HepG2 (cell line): ENCODE measurements around the gene VGF.

Source experiments
- CEBPB ChIP-seq: IDR thresholded peaks from 2 replicates; pipeline ENCODE4 v1.6.1; 2011; ENCODE audit warnings: low read depth, low read length, improper control_type of control experiment, borderline replicate concordance
- EP300 ChIP-seq, 3 experiments: sonication (generic) in 1 of 3; formaldehyde crosslinking in 1 of 3; IDR thresholded peaks; 2 replicates each; pipeline versions ENCODE4 v1.5.1 to v1.6.1; 2011 to 2020; ENCODE audit warnings: low read depth in 2 of 3, low read length in 2 of 3, borderline replicate concordance in 1 of 3, improper control_type of control experiment in 1 of 3, mild to moderate bottlenecking in 1 of 3, missing genetic modification reagents in 1 of 3, moderate library complexity in 1 of 3
- MEIS1 ChIP-seq: sonication (generic); formaldehyde crosslinking; IDR thresholded peaks from 2 replicates; pipeline ENCODE4 v1.9.0; 2021; ENCODE audit warnings: mild to moderate bottlenecking, missing genetic modification reagents, moderate library complexity, borderline replicate concordance
- SMC3 ChIP-seq: IDR thresholded peaks from 2 replicates; pipeline ENCODE4 v1.6.1; 2011; ENCODE audit warnings: low read length, improper control_type of control experiment
- TAF15 ChIP-seq: fragments of 200-400 bp; formaldehyde crosslinking; IDR thresholded peaks from one replicate; pipeline ENCODE4 v1.6.1; 2018; ENCODE audit warnings: mild to moderate bottlenecking, low read depth, low read length; ENCODE audit not compliant: poor library complexity, severe bottlenecking
- TCF7L2 ChIP-seq: IDR thresholded peaks from 2 replicates; pipeline ENCODE4 v1.6.1; 2011; ENCODE audit warnings: mild to moderate bottlenecking, low read depth, low read length, moderate library complexity
- TFAP4 ChIP-seq: sonication (generic); IDR thresholded peaks from 2 replicates; pipeline ENCODE4 v1.6.1; 2016; ENCODE audit warnings: low read depth, borderline replicate concordance
- XBP1 ChIP-seq: sonication (generic); formaldehyde crosslinking; IDR thresholded peaks from 2 replicates; pipeline ENCODE4 v1.5.0; 2020; ENCODE audit warnings: missing genetic modification reagents
- YY1 ChIP-seq: IDR thresholded peaks from 2 replicates; pipeline ENCODE4 v1.6.1; 2011; ENCODE audit warnings: low read length, low read depth, moderate library complexity, mild to moderate bottlenecking; ENCODE audit not compliant: insufficient read depth, insufficient replicate concordance
- ZNF17 ChIP-seq: sonication (generic); formaldehyde crosslinking; IDR thresholded peaks from 2 replicates; pipeline ENCODE4 v1.5.0; 2020; ENCODE audit warnings: mild to moderate bottlenecking, missing genetic modification reagents
- ZNF446 ChIP-seq: sonication (generic); formaldehyde crosslinking; IDR thresholded peaks from 2 replicates; pipeline ENCODE4 v1.5.0; 2020; ENCODE audit warnings: mild to moderate bottlenecking, missing genetic modification reagents
- TF ChIP-seq, protein P1 (sequence below): sonication (generic); formaldehyde crosslinking; IDR thresholded peaks from 2 replicates; pipeline ENCODE4 v1.5.0; 2020; ENCODE audit warnings: mild to moderate bottlenecking, missing genetic modification reagents, moderate library complexity
- TF ChIP-seq, protein P2 (sequence below): IDR thresholded peaks from 2 replicates; pipeline ENCODE4 v1.6.1; 2012; ENCODE audit warnings: inconsistent platforms

DNA sequence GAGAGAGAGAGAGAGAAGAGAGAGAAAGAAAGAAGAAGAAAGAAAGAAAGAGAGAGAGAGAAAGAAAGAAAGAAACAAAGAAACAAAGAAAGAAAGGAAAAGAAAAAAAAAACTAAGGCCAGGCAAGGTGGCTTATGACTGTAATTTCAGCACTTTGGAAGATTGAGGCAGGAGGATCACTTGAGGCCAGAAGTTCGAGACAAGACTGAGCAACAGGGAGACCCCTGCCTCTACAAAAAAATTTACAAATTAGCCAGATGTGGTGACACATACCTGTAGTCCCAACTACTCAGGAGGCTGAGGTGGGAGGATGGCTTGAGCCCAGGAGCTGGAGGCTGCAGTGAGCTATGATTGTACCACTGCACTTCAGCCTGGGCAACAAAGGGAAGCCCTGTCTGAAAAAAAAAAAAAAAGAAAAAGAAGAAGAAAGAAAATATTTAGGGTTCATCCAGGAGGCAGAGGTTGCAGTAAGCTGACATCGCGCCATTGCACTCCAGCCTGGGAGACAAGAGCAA lies 35.7 kb downstream of the VGF start:
- TF ChIP-seq, protein P1, sequence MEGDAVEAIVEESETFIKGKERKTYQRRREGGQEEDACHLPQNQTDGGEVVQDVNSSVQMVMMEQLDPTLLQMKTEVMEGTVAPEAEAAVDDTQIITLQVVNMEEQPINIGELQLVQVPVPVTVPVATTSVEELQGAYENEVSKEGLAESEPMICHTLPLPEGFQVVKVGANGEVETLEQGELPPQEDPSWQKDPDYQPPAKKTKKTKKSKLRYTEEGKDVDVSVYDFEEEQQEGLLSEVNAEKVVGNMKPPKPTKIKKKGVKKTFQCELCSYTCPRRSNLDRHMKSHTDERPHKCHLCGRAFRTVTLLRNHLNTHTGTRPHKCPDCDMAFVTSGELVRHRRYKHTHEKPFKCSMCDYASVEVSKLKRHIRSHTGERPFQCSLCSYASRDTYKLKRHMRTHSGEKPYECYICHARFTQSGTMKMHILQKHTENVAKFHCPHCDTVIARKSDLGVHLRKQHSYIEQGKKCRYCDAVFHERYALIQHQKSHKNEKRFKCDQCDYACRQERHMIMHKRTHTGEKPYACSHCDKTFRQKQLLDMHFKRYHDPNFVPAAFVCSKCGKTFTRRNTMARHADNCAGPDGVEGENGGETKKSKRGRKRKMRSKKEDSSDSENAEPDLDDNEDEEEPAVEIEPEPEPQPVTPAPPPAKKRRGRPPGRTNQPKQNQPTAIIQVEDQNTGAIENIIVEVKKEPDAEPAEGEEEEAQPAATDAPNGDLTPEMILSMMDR (CRISPR knock-in tag) = no peak
- no peak for TF ChIP-seq CEBPB
- no peak for TF ChIP-seq ZNF17
- no peak for TF ChIP-seq TCF7L2
- no peak for TF ChIP-seq SMC3
- no peak for TF ChIP-seq MEIS1 (CRISPR knock-in tag)
- TF ChIP-seq, protein P2, sequence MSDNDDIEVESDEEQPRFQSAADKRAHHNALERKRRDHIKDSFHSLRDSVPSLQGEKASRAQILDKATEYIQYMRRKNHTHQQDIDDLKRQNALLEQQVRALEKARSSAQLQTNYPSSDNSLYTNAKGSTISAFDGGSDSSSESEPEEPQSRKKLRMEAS = no peak
- no peak for TF ChIP-seq YY1
- no peak for TF ChIP-seq TFAP4
- no peak for TF ChIP-seq ZNF446
- no peak for TF ChIP-seq TAF15
- no peak for TF ChIP-seq XBP1 (CRISPR knock-in tag)
- no peak for TF ChIP-seq EP300 (IDR thresholded peaks at IDR 0.05; ENCODE audit: low read depth in 2 of 2, low read length in 2 of 2)
- TF ChIP-seq EP300 (CRISPR knock-in tag; IDR thresholded peaks at IDR 0.05; ENCODE audit: borderline replicate concordance) = no peak
